HL-60/S4 treated with phorbol 12-myristate 13-acetate at 8.2 ng/mL for 4 days and 3 days (cell line): Measurements from ENCODE around the gene KIF4A.
"Not testable (repeated sequence)": the region's sequence is repeated elsewhere in the genome, so short reads cannot be mapped to it uniquely, and the experiment has no call there.

ENCODE experiments used
- in situ Hi-C: fragments of 300-500 bp; cut with MboI; formaldehyde crosslinking; loops from 2 replicates; pipeline ENCODE4 v1.15.0; 2022; ENCODE audit warnings: low sequenced_read_pairs

KIF4A gene, protein sequence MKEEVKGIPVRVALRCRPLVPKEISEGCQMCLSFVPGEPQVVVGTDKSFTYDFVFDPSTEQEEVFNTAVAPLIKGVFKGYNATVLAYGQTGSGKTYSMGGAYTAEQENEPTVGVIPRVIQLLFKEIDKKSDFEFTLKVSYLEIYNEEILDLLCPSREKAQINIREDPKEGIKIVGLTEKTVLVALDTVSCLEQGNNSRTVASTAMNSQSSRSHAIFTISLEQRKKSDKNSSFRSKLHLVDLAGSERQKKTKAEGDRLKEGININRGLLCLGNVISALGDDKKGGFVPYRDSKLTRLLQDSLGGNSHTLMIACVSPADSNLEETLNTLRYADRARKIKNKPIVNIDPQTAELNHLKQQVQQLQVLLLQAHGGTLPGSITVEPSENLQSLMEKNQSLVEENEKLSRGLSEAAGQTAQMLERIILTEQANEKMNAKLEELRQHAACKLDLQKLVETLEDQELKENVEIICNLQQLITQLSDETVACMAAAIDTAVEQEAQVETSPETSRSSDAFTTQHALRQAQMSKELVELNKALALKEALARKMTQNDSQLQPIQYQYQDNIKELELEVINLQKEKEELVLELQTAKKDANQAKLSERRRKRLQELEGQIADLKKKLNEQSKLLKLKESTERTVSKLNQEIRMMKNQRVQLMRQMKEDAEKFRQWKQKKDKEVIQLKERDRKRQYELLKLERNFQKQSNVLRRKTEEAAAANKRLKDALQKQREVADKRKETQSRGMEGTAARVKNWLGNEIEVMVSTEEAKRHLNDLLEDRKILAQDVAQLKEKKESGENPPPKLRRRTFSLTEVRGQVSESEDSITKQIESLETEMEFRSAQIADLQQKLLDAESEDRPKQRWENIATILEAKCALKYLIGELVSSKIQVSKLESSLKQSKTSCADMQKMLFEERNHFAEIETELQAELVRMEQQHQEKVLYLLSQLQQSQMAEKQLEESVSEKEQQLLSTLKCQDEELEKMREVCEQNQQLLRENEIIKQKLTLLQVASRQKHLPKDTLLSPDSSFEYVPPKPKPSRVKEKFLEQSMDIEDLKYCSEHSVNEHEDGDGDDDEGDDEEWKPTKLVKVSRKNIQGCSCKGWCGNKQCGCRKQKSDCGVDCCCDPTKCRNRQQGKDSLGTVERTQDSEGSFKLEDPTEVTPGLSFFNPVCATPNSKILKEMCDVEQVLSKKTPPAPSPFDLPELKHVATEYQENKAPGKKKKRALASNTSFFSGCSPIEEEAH

DNA sequence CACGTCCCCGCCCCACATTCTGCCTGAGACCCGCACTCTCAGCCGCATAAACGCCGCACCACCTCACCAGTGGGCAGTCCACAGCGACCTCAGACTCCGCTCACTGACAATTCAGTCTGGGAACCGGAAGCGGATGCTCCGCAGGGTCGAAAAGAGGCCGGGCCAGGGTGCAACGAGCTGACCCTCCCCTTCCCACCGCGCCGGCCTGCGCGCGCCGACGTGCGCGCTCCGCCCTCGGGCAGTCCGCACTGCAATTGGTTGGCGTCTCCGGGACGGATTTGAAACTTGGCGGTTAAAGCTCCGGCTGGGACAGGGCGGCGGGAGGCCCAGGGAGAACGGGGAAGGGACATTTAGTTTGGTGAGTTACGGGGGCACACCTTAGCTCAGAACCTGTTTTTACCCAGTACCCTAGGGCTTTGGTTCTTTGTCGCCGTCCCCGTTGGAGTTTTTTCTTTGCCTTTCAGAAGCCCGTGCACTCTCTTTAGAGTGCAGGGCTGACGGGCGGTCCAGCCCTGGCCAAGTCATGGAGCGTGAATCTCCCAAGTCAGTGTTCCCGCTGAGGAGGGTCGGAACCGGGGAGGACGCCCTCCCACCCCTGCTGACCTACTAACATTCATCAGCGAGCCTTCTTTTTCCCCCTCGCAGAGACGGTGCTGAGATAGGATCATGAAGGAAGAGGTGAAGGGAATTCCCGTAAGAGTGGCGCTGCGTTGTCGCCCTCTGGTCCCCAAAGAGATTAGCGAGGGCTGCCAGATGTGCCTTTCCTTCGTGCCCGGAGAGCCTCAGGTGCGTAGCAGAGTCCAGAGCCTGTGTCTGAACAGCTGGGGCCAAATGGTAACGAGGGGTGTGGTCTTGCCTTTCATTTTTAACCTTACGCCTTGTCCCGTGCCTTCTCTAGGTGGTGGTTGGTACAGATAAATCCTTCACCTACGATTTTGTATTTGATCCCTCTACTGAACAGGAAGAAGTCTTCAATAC lies at the start of gene KIF4A, which contains the start of gene PDZD11:
Gene KIF4A, plus strand, starts transcription at position 312 of the 978 bp plus-strand sequence. Its CDS starts 355 bp downstream, at position 667.
Gene PDZD11, minus strand, starts transcription at position 135 of the 978 bp plus-strand sequence. CDS start 586 bp downstream, outside the sequence.
- in situ Hi-C loops: no loop called here

DNA sequence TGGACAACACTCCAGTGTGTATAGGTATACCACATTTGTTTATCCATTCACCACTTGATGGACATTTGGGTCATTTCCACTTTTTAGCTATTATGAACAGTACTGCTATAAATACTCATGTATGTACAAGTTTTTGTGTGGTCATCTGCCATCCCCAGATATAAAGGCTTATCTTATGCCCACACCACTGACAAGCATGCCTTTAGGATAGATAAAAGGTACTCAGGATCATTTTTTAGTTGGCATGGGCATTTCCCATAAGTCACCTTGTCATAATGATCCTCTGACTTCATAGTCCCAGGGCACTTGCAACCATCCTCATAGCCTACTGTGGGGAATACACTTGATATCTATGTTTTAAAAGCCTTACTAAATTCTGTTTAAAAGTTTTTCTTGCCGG lies 49.2 kb upstream of the KIF4A start:
- in situ Hi-C loops: no loop called here

DNA sequence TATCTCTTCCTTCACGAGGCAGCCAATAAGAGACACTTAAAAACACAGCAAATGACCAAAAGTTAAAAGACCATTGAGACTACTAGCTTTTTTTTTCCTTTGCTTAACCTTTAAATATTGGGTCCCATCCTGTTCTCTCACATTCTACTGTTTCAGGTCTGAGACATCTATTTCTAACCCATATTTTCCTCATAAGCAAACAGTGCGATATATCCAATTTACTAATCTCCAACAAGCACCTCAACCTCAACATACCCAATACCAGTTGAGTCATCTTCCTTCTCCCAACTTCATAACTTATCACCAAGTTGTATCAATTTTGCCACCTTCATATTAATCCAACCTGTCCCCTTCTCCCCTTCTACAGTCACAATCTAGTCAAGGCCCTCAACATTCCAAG lies 48.4 kb upstream of the KIF4A start:
- in situ Hi-C loops: no loop called here

DNA sequence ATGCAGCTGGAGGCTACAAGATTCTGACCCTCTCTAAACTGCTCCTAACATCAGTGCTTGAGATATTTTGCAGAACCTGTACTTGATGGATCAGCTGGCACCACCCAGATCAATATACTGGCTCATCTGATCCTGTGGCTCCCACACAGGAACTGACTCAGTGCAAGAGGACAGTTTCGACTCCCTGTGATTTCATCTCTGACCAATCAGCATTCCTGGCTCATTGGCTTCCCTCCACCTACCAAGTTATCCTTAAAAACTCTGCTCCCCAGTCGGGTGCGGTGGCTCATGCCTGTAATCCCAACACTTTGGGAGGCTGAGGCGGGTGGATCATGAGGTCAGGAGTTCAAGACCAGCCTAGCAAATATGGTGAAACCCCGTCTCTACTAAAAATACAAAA lies 46.3 kb upstream of the KIF4A start:
- in situ Hi-C loops: not testable (repeated sequence)

DNA sequence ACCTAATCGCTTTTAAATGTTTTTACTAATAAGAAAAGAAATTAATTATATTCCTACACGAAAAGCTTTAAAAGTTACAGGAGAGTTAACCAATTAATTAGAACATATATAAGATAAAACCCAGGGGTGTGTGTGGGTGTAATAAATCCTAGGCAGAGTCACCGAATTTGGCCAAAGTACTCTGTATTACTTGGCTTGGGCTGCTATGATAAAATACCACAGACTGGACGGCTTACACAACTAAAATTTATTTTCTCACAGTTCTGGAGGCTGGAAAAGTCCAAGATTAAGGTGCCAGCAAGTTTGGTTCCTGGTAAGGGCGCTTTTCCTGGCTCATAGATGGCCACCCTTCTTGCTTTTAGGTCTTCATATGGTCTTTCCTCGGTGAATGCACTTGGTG lies 45.0 kb upstream of the KIF4A start:
- in situ Hi-C loops: no loop called here

DNA sequence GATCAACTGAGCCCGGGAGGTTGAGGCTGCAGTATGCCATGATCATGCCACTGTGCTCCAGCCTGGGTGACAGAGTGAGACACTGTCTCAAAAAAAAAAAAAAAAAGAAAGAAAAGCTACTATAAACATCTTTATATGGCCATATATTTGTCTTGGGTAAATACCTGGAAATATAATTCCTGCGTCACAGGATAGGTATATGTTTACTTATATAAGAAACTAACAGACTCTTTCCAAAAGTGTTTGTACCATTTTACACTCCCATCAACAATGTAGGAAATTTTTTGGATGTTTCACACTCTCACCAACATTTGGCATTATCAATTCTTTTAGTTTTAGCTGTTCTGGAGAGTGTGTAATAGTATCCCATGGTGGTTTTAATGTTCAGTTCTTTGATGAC lies 42.7 kb upstream of the KIF4A start:
- in situ Hi-C loops: no loop called here

DNA sequence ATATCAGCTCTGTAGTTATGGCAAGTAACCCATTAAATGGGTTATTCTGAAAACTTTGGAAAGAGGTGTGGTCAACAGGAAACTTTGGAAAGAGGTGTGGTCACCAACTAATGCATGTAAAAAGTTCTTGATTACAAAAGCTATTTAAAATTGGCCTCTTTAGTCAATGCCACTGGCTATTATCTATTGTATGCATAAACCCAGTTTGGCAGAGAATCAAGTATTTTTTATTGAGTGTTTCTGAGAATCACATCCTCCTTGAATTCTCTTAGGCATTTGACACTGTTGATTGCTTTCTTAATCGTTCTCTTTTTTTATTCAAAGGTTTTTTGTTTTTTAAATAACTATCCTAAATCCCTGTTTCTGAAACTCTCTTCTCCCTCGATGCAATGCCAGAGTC lies 37.4 kb upstream of the KIF4A start:
- in situ Hi-C loops: no loop called here

DNA sequence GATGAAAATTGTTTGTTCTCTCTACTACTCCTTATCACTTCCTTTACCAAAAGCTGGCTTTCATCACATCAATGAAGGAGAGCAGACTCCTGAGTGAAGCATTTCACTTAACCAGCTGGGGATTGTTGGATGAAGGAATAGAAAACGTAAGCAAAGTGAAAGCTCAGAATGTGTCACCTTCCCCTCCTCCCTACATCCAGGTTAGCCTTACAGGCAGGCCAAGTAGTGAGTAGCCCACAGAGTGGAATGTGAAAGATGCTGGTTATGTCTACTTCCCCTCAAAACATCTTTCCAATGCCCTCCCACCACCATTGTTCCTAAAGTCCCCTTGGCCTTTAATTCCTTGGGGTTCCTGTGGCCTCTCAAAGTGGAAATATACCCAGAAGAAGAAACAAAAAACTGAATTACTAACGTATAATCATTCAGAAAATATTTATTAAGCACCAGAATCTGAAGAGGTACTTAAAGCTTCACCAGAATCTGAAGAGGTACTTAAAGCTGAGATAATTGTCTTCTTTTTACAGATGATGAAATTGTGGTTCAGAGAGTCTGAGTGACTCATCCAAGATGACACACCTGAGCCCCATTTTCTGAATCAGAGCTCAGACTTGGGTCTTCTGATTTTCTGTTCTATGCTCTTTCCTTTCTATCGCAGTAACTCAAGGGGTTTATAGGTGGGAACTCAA lies 36.4 kb upstream of the KIF4A start:
- in situ Hi-C loops: no loop called here

DNA sequence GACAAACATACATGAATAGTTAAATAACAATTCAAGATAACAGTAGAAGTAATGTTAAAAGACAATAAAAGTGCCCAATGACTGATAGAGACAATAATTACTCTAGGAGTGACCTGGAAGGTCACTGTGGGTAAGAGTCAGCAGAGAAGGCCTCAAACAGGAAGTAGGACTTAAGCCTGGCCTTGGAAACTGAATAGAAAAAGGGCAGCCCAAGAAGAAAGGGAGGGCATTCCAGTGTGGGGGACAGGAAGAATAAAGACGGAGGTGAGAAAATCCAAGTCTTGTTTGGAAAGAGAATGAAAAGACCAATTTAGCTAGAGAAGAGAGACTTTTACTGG lies 35.9 kb upstream of the KIF4A start:
- in situ Hi-C loops: no loop called here

DNA sequence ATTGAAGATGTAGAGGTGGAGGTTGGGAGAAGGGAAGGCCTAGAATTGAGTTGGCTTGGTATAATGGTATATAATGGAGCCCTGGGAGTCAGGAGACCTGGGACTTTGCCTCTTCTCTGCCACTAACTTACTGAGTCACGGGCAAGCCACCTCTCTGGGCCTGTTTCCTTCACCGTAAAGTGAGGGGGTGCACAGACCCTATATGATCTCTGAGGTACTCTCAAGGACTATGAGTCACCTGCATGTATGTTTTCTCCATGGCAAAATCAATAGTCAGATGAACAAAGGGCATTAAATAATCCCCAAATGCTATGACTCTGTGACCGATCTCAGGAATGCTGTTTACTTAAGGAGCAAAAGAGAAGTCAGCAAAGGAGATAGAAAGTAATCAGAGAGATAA lies 35.0 kb upstream of the KIF4A start:
- in situ Hi-C loops: no loop called here

DNA sequence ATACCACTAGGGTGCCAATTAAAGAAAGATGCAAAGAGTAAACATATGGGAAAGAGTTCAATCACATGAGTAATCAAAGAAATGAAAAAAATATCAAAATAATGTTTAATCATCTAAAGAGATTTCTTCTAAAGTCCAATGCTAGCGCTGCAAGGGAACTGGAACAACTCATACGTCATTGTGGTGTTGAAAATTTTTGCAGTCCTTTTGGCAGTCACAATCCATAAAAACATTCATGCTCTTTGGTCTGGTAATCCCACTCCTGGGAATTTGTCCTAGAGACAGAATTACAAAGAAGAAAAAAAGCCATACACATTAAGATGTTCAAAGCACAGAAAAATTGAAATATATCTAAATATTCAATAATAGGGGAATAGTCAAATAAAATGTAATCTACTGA lies 34.5 kb upstream of the KIF4A start:
- in situ Hi-C loops: no loop called here

DNA sequence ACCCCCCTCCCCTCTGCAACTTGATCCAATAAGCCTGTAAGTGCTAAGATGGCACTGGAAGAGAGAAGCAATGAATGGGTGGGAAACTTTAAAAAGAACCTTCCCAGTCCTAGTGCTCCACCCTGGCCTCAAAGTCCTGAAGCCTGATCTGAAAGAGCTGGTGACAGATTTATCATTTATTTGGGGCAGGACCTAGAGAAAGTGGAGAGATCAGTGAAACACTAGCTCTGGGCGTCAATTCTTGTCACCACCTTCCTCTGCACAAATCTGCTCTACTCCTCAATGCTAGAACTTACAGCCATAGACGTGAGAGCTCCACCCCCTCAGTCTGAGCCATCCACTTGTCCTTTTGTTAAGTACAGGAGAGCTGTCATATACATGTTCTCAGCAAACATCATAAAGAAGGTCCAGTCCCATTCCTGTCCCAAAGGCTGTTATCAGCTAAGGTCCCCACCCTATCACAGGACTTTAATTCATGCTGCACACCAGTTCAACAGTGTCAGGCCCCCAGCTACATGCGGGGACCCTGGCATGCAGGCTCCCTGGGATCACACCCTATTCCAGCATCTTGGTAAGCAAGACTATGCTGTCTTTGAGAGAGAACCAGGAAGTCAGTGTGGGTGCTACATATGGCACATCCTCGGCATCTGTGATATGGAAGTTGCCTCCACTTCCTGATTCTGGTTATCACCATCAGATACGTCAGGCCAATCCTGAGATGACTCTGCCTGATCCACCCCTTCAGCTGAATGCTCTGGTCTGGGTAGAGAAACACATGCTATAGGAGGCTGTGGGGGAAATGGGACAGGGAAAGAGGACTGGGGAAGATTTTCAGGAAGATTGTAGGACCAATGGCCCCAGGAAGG lies 32.2 kb upstream of the KIF4A start:
- in situ Hi-C loops: no loop called here

DNA sequence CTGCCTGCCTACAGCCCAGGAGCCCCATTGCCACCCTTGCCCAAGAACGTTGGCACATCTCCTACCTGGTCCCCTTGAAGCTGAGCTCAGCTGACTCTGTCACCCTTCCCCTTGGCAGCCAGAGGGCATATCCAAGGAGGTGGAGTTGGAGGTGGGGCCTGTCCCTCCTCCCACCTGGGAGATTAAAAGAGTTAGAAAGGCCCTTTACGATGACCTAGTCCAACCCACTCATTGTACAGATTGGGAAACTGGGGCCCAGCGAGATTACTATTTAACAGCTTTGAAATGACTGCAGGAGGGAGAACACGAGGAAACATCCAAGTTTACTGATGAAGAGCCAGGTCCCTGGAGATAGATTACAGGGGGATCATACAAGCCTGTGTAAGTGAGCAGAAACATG lies 29.8 kb upstream of the KIF4A start, which contains the start of gene P2RY4:
Gene P2RY4, minus strand, starts transcription at position 101 of the 400 bp plus-strand sequence. CDS start 580 bp downstream, outside the sequence.
- in situ Hi-C loops: no loop called here

DNA sequence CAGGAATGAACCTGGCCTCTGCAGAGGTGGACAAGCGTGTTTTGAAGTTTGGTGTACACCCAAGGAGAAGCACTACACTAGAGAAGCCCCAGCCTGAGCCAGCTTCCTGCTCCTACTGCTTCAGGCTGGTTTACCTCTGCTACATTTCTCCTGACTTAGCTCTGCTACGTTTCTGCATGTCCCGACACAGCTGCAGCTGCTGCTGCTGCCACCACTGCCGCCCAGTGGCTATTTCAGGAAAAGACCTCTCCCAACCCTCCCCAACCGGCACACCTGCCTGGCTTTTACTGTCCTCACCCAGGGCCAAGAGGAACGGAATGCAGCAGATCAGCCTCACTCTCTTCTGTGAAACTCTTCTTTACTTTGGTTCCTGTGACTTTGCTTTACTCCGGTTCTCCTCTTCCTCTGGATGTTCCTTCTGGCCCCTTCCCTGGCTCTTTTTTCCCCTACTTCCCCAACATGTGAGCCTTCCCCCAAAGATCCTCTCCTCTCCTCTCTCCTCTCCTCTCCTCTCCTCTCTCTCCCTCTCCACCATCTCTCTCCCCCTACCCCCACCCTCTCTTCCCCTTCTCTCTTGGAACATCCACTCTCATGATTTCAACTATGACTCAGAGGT lies 26.8 kb upstream of the KIF4A start:
- in situ Hi-C loops: no loop called here

DNA sequence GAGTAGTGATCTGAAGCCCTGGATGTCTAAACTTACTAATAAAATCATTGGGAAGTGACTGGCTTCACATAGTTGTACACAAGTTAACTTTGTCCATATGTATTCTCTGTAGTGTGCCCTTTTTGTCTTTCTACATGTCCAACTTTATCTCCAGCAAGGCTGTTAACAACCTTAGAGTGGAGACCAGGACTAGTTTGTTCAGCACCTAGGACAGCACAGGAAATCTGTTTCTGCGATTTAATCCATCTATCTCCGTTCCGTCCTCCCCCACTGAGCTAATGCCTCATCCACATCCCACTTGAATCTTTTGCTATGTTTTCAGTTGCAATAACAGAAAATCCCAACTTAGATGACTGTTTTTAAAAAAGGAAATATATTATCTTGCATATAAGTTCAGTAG lies 25.1 kb upstream of the KIF4A start:
- in situ Hi-C loops: no loop called here

DNA sequence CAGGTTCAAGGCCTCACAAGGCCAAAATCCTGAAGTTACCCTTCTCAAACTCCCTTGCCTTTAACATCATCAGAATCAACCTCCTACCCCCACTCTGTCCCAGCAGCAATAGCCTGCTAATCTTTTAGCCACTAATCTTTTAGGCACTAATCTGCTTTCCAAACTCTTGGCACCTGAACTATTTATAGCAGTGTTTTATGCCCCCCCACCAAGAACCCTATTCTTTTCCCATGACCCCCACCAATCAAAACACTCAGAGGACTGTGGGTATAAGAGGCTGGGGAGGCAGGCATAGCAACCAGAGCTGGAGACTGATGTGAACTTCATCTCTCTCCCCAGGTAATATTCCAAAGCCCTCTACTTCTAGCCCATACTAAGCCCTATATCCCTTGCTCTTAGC lies 21.9 kb upstream of the KIF4A start, which contains the start of gene ARR3:
Gene ARR3, plus strand, starts transcription at position 301 of the 400 bp plus-strand sequence. CDS start 1,052 bp downstream, outside the sequence.
- in situ Hi-C loops: no loop called here

DNA sequence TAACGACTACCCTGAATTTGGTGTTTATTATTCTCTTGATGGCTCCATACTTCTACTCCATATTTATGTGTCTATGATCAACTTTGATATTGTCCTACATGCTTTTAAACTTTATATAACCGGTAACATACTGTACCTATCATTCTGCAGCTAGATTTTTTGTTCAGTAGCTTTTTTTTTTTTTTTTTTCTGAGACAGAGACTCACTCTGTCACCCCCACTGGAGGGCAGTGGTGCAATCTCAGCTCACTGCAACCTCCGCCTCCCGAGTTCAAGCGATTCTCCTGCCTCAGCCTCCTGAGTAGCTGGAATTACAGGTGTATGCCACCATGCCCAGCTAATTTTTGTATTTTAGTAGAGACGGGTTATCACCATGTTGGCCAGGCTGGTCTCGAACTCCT lies 15.9 kb upstream of the KIF4A start:
- in situ Hi-C loops: not testable (repeated sequence)

DNA sequence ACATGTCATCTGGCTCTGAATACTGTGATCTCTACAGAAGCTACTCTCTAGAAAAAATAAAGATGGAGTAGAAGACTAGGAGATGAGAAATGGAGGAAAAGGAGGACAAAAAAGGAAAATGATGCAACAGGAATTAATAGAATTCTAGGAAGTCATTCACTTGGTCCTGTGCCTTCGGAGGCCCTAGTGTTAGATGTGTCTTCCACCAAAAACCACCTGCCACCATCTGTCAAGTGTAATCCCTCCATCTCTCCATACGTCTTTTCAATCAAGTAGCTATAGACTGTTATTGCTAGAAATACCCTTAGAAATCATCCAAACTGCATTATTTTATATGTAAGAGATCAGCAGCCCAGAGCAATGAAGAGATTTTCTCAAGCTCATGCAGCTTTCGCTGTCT lies 10.8 kb upstream of the KIF4A start:
- in situ Hi-C loops: no loop called here
